ENCODE measurements around the gene SLC39A10. TPM values are rescaled to one million over a fixed set of nuclear protein-coding genes. Genes with fewer than 3 reads are reported as not detected.

SLC39A10 gene, protein sequence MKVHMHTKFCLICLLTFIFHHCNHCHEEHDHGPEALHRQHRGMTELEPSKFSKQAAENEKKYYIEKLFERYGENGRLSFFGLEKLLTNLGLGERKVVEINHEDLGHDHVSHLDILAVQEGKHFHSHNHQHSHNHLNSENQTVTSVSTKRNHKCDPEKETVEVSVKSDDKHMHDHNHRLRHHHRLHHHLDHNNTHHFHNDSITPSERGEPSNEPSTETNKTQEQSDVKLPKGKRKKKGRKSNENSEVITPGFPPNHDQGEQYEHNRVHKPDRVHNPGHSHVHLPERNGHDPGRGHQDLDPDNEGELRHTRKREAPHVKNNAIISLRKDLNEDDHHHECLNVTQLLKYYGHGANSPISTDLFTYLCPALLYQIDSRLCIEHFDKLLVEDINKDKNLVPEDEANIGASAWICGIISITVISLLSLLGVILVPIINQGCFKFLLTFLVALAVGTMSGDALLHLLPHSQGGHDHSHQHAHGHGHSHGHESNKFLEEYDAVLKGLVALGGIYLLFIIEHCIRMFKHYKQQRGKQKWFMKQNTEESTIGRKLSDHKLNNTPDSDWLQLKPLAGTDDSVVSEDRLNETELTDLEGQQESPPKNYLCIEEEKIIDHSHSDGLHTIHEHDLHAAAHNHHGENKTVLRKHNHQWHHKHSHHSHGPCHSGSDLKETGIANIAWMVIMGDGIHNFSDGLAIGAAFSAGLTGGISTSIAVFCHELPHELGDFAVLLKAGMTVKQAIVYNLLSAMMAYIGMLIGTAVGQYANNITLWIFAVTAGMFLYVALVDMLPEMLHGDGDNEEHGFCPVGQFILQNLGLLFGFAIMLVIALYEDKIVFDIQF
- 66.8 and 77.4 TPM in 2 replicates for total RNA-seq

DNA sequence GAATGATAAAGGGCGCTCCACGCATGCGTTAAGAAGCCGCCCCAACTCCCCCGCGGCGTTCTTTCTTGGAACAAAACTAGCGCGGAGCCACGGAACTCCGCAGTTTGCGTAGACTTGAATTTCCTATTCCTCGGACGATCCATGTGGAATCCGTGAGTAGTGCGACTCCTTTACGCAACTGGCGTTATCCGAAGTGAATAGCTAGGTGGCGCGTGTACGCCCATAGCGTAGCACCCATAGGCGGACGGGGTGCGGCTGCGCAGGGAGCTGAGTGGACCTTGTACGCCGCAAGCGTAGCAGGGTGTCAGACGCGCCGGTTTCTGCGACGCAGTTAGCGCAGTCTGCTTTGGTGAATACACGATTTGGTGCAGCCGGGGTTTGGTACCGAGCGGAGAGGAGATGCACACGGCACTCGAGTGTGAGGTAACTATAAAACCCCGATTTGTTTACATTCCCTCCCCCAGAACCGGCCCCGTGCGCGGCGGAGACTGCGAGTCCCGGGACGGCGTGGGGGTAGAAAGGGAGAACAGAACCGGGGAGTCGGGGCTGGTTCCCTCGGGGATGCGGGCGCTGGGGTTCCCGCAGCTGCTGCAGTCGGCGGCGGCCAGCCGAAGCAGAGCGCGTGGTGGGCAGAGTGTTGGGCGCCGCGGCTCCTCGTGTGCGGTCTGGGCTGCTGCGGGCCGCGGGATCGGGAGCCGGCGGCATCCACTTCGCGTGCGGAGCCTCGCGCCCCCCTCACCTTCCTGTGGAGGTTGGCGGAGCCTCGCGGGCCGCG lies at the start of gene SLC39A10:
Gene SLC39A10 (plus strand): TSS at position 368 of the 775 bp plus-strand sequence. CDS start 22,817 bp downstream, outside the sequence.

